ENCODE results near the gene BDNF.

Gene BDNF

DNA sequence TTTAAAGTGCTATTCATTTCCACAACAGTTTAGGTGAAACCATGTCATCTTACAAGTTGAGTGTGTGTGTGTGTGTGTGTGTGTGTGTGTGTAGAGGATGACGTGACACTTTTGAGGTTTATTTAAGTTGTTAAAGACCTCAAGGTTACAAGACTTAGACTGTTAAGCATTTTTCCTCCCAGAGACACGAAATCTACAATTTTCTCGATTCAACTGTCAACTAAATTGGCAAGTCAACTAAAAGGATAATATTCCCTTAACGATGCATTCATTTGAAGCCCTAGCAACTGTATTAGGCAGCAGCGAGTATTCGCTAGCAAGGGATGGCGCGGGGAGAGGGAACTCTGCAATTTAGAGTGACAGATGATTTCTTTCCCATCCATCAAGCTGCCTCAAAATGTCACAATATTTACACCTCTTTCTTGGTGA, 17.6 kb upstream of the BDNF start:
- TF ChIP-seq, protein P1, sequence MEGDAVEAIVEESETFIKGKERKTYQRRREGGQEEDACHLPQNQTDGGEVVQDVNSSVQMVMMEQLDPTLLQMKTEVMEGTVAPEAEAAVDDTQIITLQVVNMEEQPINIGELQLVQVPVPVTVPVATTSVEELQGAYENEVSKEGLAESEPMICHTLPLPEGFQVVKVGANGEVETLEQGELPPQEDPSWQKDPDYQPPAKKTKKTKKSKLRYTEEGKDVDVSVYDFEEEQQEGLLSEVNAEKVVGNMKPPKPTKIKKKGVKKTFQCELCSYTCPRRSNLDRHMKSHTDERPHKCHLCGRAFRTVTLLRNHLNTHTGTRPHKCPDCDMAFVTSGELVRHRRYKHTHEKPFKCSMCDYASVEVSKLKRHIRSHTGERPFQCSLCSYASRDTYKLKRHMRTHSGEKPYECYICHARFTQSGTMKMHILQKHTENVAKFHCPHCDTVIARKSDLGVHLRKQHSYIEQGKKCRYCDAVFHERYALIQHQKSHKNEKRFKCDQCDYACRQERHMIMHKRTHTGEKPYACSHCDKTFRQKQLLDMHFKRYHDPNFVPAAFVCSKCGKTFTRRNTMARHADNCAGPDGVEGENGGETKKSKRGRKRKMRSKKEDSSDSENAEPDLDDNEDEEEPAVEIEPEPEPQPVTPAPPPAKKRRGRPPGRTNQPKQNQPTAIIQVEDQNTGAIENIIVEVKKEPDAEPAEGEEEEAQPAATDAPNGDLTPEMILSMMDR (IDR thresholded peaks at IDR 0.05; ENCODE audit: borderline replicate concordance, insufficient read depth, low read depth, low read length), result no peak

DNA sequence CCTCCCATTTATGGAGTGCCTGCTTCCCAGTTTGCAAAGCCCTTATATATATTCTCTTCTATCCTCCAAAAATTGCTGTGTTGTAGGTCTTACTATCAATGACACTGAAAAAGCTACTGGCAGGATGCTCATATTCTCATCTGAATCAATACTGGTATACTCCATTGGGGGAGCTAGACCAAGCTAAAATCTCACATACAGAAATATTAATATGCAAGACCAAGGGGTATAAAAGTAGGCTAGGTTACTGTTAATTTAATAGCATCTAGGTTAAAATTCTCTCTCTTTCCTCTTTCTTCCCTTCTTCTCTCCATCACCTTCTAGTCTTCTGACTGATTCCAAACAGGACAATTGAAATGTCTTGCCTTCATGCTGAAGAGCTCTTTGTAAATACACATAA, 17.1 kb upstream of the BDNF start:
- no peak overlapping the region for H3K4me3 ChIP-seq (ENCODE audit: low read depth, low read length)
- TF ChIP-seq, protein P1 (IDR thresholded peaks at IDR 0.05; ENCODE audit: borderline replicate concordance, insufficient read depth, low read depth, low read length), result no peak

More for the DNA sequence above, 17.6 kb upstream of the BDNF start:
- no peak overlapping the region for H3K4me3 ChIP-seq (ENCODE audit: low read depth, low read length)

DNA sequence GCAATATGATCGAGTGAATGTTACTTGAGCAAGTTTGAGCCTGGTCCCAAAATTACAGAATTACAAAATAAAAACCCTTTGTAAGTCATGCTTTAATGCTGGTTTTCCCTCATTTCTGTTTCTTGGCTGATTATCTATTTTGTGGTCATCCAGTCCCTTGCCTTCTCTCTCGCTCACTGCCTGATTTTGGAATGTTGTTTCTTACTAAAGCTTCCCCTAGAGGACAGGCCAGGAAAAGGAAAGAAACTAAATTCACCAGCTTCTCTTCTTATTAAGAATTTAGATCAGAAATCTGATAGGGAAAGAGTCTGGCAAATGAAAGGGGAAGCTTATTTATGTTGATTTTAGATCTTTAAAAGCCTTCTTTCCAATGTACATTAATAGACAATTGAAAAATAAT, 16.6 kb upstream of the BDNF start:
- TF ChIP-seq, protein P1 (IDR thresholded peaks at IDR 0.05; ENCODE audit: borderline replicate concordance, insufficient read depth, low read depth, low read length), result no peak
- no peak overlapping the region for H3K4me3 ChIP-seq (ENCODE audit: low read depth, low read length)

DNA sequence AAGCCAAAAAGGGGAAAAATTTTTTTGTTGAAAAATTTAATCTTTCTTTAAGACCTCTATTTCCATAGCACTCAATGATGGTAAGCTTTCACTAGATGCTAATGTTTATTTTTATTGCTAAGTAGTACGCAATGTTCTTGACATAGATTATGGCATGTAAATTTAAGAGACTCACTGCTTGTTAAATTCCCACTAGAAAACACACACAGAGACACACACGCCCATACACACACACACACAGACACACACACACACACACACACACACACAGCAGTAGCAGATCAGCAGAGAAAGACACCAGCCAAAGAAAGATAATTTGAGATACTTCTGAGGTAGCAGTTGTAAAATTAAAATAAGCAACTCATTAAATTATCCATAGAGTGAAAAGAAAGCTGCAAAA, 16.0 kb upstream of the BDNF start:
- no peak overlapping the region for H3K4me3 ChIP-seq (ENCODE audit: low read depth, low read length)
- TF ChIP-seq, protein P1 (IDR thresholded peaks at IDR 0.05; ENCODE audit: borderline replicate concordance, insufficient read depth, low read depth, low read length), result no peak

DNA sequence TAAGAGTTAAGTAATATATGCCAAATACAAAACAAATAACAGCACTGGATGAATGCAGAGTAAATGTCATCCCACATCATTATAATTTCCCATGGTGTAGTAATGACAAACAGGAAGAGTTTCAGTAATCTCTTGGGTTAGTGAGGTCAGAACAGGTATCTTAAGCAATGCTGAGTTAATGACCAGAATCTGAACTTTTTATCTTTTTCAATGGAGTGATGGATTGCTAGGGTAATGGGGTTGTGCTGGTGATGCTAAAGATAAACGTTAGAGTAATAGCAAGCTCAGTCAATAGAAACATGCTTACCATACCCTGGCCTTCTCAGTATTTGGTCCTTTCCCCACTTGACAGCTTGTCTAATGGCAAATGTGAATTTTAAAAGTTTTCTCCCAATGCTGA, 11.5 kb upstream of the BDNF start:
- no peak overlapping the region for H3K4me3 ChIP-seq (ENCODE audit: low read depth, low read length)
- TF ChIP-seq, protein P1 (IDR thresholded peaks at IDR 0.05; ENCODE audit: borderline replicate concordance, insufficient read depth, low read depth, low read length), result no peak

DNA sequence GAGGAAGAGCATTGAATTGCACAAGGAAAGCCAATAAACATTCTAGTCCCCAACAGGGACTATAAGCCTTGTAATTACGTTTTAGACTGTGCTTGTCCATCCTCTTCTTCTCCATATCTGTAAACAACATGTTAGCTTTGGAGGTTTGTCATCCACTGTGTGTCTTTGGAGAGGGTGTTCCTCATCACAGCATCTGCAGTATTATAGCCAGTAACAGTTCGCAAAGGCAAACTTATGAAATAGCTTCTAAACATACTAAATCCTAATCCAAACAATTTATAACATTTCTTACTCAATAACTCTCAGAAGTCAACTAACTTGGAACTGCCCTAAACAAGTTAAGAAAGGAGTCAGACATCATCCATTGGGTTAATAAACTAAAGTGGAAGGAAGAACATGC, 10.3 kb upstream of the BDNF start:
- H3K4me3 ChIP-seq (ENCODE audit: low read depth, low read length), result no peak overlapping the region
- TF ChIP-seq, protein P1 (IDR thresholded peaks at IDR 0.05; ENCODE audit: borderline replicate concordance, insufficient read depth, low read depth, low read length), result no peak

DNA sequence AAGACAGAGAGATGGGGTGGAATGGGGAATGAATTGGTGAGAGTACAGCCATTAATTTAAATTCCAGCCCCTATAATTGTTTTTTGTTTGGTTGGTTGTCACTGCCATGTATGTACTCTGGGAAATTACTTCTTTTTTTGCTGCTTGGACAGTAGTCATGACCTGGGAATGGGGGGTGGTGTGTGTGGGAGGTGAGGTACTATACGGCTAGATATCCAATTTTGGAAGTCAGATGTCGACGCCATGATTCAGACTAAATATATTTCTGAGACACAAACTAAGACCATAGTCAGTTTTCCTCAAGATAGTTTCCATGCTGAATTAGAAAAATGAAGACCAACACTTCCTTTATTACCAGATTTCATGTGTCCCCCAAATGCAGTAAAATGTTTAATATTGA, 7.4 kb upstream of the BDNF start:
- no peak overlapping the region for H3K4me3 ChIP-seq (ENCODE audit: low read depth, low read length)

More for the DNA sequence above, 7.4 kb upstream of the BDNF start:
- TF ChIP-seq, protein P1 (IDR thresholded peaks at IDR 0.05; ENCODE audit: borderline replicate concordance, insufficient read depth, low read depth, low read length), result no peak

All from GM12875 (cell line).